ENCODE data around the gene FMO2. TPM values are rescaled to one million over a fixed set of nuclear protein-coding genes. Genes with fewer than 3 reads are reported as not detected.

The FMO2 gene
- total and polyA plus RNA-seq, 8 donors: 13.7 to 63.4 (median 26.2) TPM

GRCh38 chr1:171167785-171168184, 17.3 kb upstream of the FMO2 start:
- TF ChIP-seq, protein P1, sequence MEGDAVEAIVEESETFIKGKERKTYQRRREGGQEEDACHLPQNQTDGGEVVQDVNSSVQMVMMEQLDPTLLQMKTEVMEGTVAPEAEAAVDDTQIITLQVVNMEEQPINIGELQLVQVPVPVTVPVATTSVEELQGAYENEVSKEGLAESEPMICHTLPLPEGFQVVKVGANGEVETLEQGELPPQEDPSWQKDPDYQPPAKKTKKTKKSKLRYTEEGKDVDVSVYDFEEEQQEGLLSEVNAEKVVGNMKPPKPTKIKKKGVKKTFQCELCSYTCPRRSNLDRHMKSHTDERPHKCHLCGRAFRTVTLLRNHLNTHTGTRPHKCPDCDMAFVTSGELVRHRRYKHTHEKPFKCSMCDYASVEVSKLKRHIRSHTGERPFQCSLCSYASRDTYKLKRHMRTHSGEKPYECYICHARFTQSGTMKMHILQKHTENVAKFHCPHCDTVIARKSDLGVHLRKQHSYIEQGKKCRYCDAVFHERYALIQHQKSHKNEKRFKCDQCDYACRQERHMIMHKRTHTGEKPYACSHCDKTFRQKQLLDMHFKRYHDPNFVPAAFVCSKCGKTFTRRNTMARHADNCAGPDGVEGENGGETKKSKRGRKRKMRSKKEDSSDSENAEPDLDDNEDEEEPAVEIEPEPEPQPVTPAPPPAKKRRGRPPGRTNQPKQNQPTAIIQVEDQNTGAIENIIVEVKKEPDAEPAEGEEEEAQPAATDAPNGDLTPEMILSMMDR (IDR thresholded peaks at IDR 0.05): no peak
- no peak for ATAC-seq
- H3K27me3 ChIP-seq: no peaks in the 10 kb centered on the region
- intact Hi-C loops (cut with DNase I): no loop called here
- H3K27ac ChIP-seq: no peak overlapping the region
- no peak overlapping the region for H3K4me3 ChIP-seq
- no peak for DNase-seq
- no peaks in the 10 kb centered on the region for H3K9me3 ChIP-seq
- no peaks in the 10 kb centered on the region for H3K36me3 ChIP-seq
- H3K4me1 ChIP-seq: peaks cover 0 to 6% of the 10 kb centered on the region in 2 donors

DNA sequence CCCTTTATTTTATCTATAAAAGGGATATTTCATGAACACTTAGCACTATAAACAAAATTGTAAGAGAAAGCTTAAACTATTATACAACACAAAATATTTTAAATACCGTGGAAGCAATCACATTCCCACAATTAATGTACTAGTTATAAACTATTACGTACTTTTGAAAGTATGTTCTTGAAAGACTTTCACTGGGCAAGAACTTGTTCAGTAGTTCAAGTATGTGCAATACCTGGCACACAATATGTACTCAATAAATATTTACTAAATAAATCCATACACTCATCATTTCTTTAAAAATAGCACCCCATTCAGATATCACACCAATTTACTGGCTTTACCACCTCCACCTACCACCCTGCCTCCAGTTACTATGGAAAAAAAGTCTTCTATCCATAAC, 12.6 kb upstream of the FMO2 start:
- no peaks in the 10 kb centered on the region for H3K9me3 ChIP-seq
- TF ChIP-seq, protein P1 (IDR thresholded peaks at IDR 0.05): no peak
- intact Hi-C loops (cut with DNase I): no loop called here
- H3K27me3 ChIP-seq: no peaks in the 10 kb centered on the region
- peak in 1 of 4 donors; percentile 44 for DNase-seq
- peak overlapping the region in 1 of 2 donors; percentile 22 for H3K27ac ChIP-seq
- peaks cover 0 to 6% of the 10 kb centered on the region in 2 donors for H3K4me1 ChIP-seq
- no peaks in the 10 kb centered on the region for H3K36me3 ChIP-seq
- no peak overlapping the region for H3K4me3 ChIP-seq
- ATAC-seq: peak; percentile 77

- ATAC-seq (peak; percentile 66), DNase-seq (no peak)
- Histone ChIP-seq H3K36me3 (no peaks in the 10 kb centered on the region), H3K4me1 (peaks cover 0 to 6% of the 10 kb centered on the region in 2 donors), H3K27ac (peak overlapping the region in 1 of 2 donors; percentile 22), H3K4me3 (no peak overlapping the region), H3K27me3 (no peaks in the 10 kb centered on the region), H3K9me3 (no peaks in the 10 kb centered on the region)
- intact Hi-C loops (cut with DNase I): no loop called here
- TF ChIP-seq, protein P1 (IDR thresholded peaks at IDR 0.05): no peak
Measured at GRCh38 chr1:171173069-171173468, 12.0 kb upstream of the FMO2 start.

- no peak for DNase-seq
- H3K27ac ChIP-seq: no peak overlapping the region
- H3K4me3 ChIP-seq: no peak overlapping the region
- intact Hi-C loops (cut with DNase I): no loop called here
- no peaks in the 10 kb centered on the region for H3K9me3 ChIP-seq
- TF ChIP-seq, protein P1 (IDR thresholded peaks at IDR 0.05): no peak
- H3K4me1 ChIP-seq: peaks cover 0 to 6% of the 10 kb centered on the region in 2 donors
- H3K27me3 ChIP-seq: no peaks in the 10 kb centered on the region
- H3K36me3 ChIP-seq: no peaks in the 10 kb centered on the region
- no peak for ATAC-seq
Measured at GRCh38 chr1:171174560-171175294, 10.4 kb upstream of the FMO2 start.

DNA sequence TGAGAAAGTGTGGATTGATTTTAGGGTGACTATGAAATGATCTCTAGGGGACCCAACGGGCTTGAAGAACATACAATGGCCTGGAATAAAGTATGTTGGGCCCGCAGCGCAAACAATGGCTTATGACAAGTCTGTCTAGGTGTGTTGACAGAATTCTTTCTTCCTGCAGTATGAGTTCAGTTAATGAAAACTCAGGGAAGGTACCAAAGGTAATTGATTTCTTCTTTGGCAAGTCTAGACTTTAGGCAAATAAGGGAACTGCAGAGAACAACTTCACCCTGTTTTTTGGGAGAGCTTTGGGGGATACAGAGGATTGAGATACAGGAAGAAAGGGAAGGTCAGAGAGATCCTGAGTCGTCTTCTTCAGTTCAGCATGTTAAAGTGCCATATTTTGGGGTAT, 7.8 kb upstream of the FMO2 start:
- DNase-seq (no peak), ATAC-seq (no peak)
- no peaks in the 10 kb centered on the region for H3K27me3 ChIP-seq
- no peaks in the 10 kb centered on the region for H3K9me3 ChIP-seq
- intact Hi-C loops (cut with DNase I): no loop called here
- H3K4me3 ChIP-seq: no peak overlapping the region
- no peak overlapping the region for H3K27ac ChIP-seq
- H3K36me3 ChIP-seq: no peaks in the 10 kb centered on the region
- peaks cover 0 to under 1% of the 10 kb centered on the region in 2 donors for H3K4me1 ChIP-seq
- TF ChIP-seq, protein P1 (IDR thresholded peaks at IDR 0.05): no peak
